B cell (primary cell): ENCODE results near the gene TMPRSS11D. TPM values are rescaled to one million over a fixed set of nuclear protein-coding genes. Genes with fewer than 3 reads are reported as not detected.

Experiments
- ATAC-seq: fragments of 200-7000 bp; cut with Tn5 transposase; one replicate; pipeline ENCODE4 v1.10.0; 2021; ENCODE audit warnings: low read depth, mild to moderate bottlenecking, moderate number of reproducible peaks, moderate library complexity
- CTCF ChIA-PET: fragments of 350-600 bp; sonication (Branson Sonifier 250); formaldehyde crosslinking; loops from one replicate; lab custom pipeline; 2021; ENCODE audit warnings: antibody characterized with exemption, inconsistent platforms; lab: Charles Lee
- POLR2A ChIA-PET: fragments of 350-600 bp; sonication (Branson Sonifier 250); formaldehyde crosslinking; loops from one replicate; lab custom pipeline; 2021; ENCODE audit warnings: antibody characterized with exemption; lab: Charles Lee
- DNase-seq: peaks from one replicate; pipeline ENCODE4 v3.0.0; 2013
- H2AFZ ChIP-seq: 2 replicates; pipeline ENCODE4 v1.6.1; 2012; ENCODE audit warnings: mild to moderate bottlenecking, low read depth, low read length; ENCODE audit not compliant: insufficient read depth, poor library complexity, severe bottlenecking
- H3K27ac ChIP-seq, 2 donors: 1 replicate in 1 of 2; 2 replicates in 1 of 2; pipeline ENCODE4 v1.5.1; 2012 to 2013; ENCODE audit warnings: low read length in 2 of 2, mild to moderate bottlenecking in 2 of 2, moderate library complexity in 1 of 2
- H3K27me3 ChIP-seq, 4 experiments: fragments of 200-600 bp in 1 of 4; sonication (generic) in 1 of 4; replicated peaks in 1 of 4; 1 replicate in 2 of 4; 2 replicates in 2 of 4; pipeline versions ENCODE4 v1.6.1 to v1.7.0; 2013 to 2016; ENCODE audit warnings: low read length in 3 of 4, mild to moderate bottlenecking in 2 of 4, mixed read lengths in 1 of 4, moderate library complexity in 1 of 4; ENCODE audit not compliant: insufficient read depth in 4 of 4, control insufficient read depth in 3 of 4; ENCODE audit errors: control extremely low read depth in 1 of 4
- H3K36me3 ChIP-seq, 2 experiments: replicated peaks in 1 of 2; 1 replicate in 1 of 2; 2 replicates in 1 of 2; pipeline versions ENCODE4 v1.6.1 to v1.7.1; 2013; ENCODE audit warnings: low read length in 1 of 2; ENCODE audit not compliant: insufficient read depth in 2 of 2, control insufficient read depth in 1 of 2; ENCODE audit errors: control extremely low read depth in 1 of 2, extremely low read depth in 1 of 2
- H3K4me1 ChIP-seq, 2 donors: fragments of 200-600 bp in 1 of 2; sonication (generic) in 1 of 2; 1 replicate in 1 of 2; 2 replicates in 1 of 2; pipeline versions ENCODE4 v1.5.1 to v1.6.1; 2013 to 2017; ENCODE audit warnings: low read length in 2 of 2; ENCODE audit not compliant: control insufficient read depth in 2 of 2, insufficient read depth in 2 of 2
- H3K4me2 ChIP-seq: replicated peaks from 2 replicates; pipeline ENCODE3; 2012; ENCODE audit warnings: mild to moderate bottlenecking, low read depth, low read length; ENCODE audit not compliant: poor library complexity, severe bottlenecking
- H3K4me3 ChIP-seq, 5 experiments: fragments of 200-600 bp in 1 of 5; sonication (generic) in 1 of 5; 1 replicate in 3 of 5; 2 replicates in 2 of 5; pipeline versions ENCODE4 v1.5.1 to v1.7.0; 2011 to 2016; ENCODE audit warnings: low read length in 4 of 5, mild to moderate bottlenecking in 4 of 5, low read depth in 2 of 5, control low read depth in 1 of 5, moderate library complexity in 1 of 5; ENCODE audit not compliant: insufficient read depth in 1 of 5; ENCODE audit errors: control extremely low read depth in 1 of 5, extremely low read depth in 1 of 5
- H3K79me2 ChIP-seq: fragments of 200-600 bp; sonication (generic); one replicate; pipeline ENCODE4 v1.6.0; 2016; ENCODE audit warnings: low read length; ENCODE audit not compliant: control insufficient read depth, insufficient read depth
- H3K9ac ChIP-seq: fragments of 200-600 bp; sonication (generic); 2 replicates; pipeline ENCODE4 v1.6.1; 2017; ENCODE audit warnings: mild to moderate bottlenecking, low read length, moderate library complexity
- H3K9me3 ChIP-seq, 3 donors: one replicate each; pipeline versions ENCODE4 v1.6.1 to v1.7.1; 2013; ENCODE audit warnings: low read length in 2 of 3; ENCODE audit not compliant: control insufficient read depth in 2 of 3, insufficient read depth in 1 of 3; ENCODE audit errors: control extremely low read depth in 1 of 3
- H4K20me1 ChIP-seq: 2 replicates; pipeline ENCODE4 v1.6.0; 2012; ENCODE audit warnings: mild to moderate bottlenecking, low read length; ENCODE audit not compliant: insufficient read depth, control insufficient read depth, poor library complexity, severe bottlenecking
- H3K27ac Mint-ChIP-seq: one replicate; pipeline ENCODE4 v1.8.0; 2021; ENCODE audit warnings: mixed read lengths
- H3K27me3 Mint-ChIP-seq: one replicate; pipeline ENCODE4 v1.8.0; 2021; ENCODE audit warnings: mixed read lengths
- H3K4me1 Mint-ChIP-seq: one replicate; pipeline ENCODE4 v1.8.0; 2021; ENCODE audit warnings: mixed read lengths
- H3K4me3 Mint-ChIP-seq: one replicate; pipeline ENCODE4 v1.8.0; 2021; ENCODE audit warnings: mixed read lengths
- H3K9me3 Mint-ChIP-seq: one replicate; pipeline ENCODE4 v1.8.0; 2022; ENCODE audit warnings: mixed read lengths; ENCODE audit not compliant: insufficient read depth
- EZH2 ChIP-seq: IDR thresholded peaks from 2 replicates; pipeline ENCODE4 v1.6.1; 2012; ENCODE audit warnings: borderline replicate concordance, low read depth, mild to moderate bottlenecking, moderate library complexity, low read length; ENCODE audit not compliant: insufficient read depth, poor library complexity, severe bottlenecking
- WGBS: methylation state at CpG from one replicate; pipeline ENCODE4 v1.1.5; 2013; ENCODE audit warnings: missing lambda C conversion rate; ENCODE audit not compliant: insufficient coverage; 5-methylcytosine and 5-hydroxymethylcytosine counted together
- intact Hi-C: fragments of 100-400 bp; cut with micrococcal nuclease; formaldehyde crosslinking; loops from one replicate; pipeline ENCODE4 v1.10.0; 2022
- polyA plus RNA-seq: library from polyadenylated mRNA; depleted of rRNA; stranded (reverse); fragments of >200 nt; gene quantifications from 2 replicates; pipeline ENCODE4 v1.2.3, GENCODE V29; 2012
- total RNA-seq, 2 donors: library from RNA; stranded (reverse); fragments of 120-200 nt in 1 of 2; gene quantifications; 1 replicate in 1 of 2; 2 replicates in 1 of 2; pipeline versions ENCODE4 v1.2.3 to v1.2.4, GENCODE V29; 2013 to 2022
- TF ChIP-seq, protein P1 (sequence below): fragments of 200-600 bp; IDR thresholded peaks from one replicate; pipeline ENCODE4 v1.8.0; 2022; ENCODE audit warnings: antibody characterized with exemption, mild to moderate bottlenecking

The TMPRSS11D gene
- total and polyA plus RNA-seq, 2 donors (not counting 1 experiment from before 2014, with no cell fraction given): not detected

- CTCF ChIA-PET: no interaction called here
- DNase-seq (no peak), ATAC-seq (no peak)
- H3K9me3 ChIP-seq: peaks cover 0 to 4% (median 1%) of the 10 kb centered on the region in 3 donors
- Mint-ChIP-seq H3K9me3 (no peaks in the 10 kb centered on the region), H3K4me1 (no peaks in the 10 kb centered on the region), H3K27ac (no peak overlapping the region), H3K27me3 (no peaks in the 10 kb centered on the region), H3K4me3 (no peak overlapping the region)
- no peak overlapping the region for H3K27ac ChIP-seq
- H3K36me3 ChIP-seq: no peaks in the 10 kb centered on the region
- H3K9ac ChIP-seq: no peak overlapping the region
- H3K79me2 ChIP-seq: no peaks in the 10 kb centered on the region
- TF ChIP-seq EZH2: no peak
- TF ChIP-seq, protein P1, sequence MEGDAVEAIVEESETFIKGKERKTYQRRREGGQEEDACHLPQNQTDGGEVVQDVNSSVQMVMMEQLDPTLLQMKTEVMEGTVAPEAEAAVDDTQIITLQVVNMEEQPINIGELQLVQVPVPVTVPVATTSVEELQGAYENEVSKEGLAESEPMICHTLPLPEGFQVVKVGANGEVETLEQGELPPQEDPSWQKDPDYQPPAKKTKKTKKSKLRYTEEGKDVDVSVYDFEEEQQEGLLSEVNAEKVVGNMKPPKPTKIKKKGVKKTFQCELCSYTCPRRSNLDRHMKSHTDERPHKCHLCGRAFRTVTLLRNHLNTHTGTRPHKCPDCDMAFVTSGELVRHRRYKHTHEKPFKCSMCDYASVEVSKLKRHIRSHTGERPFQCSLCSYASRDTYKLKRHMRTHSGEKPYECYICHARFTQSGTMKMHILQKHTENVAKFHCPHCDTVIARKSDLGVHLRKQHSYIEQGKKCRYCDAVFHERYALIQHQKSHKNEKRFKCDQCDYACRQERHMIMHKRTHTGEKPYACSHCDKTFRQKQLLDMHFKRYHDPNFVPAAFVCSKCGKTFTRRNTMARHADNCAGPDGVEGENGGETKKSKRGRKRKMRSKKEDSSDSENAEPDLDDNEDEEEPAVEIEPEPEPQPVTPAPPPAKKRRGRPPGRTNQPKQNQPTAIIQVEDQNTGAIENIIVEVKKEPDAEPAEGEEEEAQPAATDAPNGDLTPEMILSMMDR: no peak
- H3K4me2 ChIP-seq: no peak overlapping the region
- no peaks in the 10 kb centered on the region for H3K27me3 ChIP-seq
- H2AFZ ChIP-seq: no peak overlapping the region
- intact Hi-C loops: no loop called here
- no peaks in the 10 kb centered on the region for H4K20me1 ChIP-seq
- no peaks in the 10 kb centered on the region for H3K4me1 ChIP-seq
- H3K4me3 ChIP-seq: no peak overlapping the region
- no CpG with 5 or more reads among the region's 2 CpGs for WGBS
- POLR2A ChIA-PET: no interaction called here
Measured at GRCh38 chr4:67820903-67821302, 62.9 kb downstream of the TMPRSS11D start.

DNA sequence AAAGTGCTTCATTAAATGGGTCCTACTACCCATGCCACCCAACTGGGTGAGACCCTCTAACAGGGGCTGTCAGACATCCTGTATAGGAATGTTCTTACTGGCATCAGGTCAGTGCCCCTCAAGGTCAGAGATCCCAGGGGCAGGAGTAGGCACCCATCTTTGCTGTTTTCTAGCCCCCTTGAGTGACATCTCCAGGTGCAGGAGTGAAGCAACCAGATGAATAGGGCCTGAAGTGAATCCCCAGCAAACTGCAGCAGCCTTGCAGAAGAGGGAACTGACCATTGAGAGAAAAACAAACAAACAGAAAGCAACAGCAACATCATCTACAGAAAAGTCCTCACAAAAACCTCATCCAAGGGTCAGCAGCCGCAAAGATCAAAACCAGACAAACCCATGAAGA lies 73.8 kb downstream of the TMPRSS11D start:
- intact Hi-C loops: no loop called here
- Histone ChIP-seq H2AFZ (no peak overlapping the region), H3K4me1 (no peaks in the 10 kb centered on the region), H3K27ac (no peak overlapping the region), H3K27me3 (no peaks in the 10 kb centered on the region), H3K9me3 (peaks cover 0 to 16% (median 0%) of the 10 kb centered on the region in 3 donors), H3K4me2 (no peak overlapping the region), H3K36me3 (no peaks in the 10 kb centered on the region), H3K4me3 (no peak overlapping the region), H3K79me2 (no peaks in the 10 kb centered on the region), H4K20me1 (no peaks in the 10 kb centered on the region), H3K9ac (no peak overlapping the region)
- no peaks in the 10 kb centered on the region for H3K27me3 Mint-ChIP-seq
- TF ChIP-seq EZH2: no peak
- TF ChIP-seq, protein P1: no peak
- peaks cover 22% of the 10 kb centered on the region for H3K9me3 Mint-ChIP-seq
- H3K4me1 Mint-ChIP-seq: no peaks in the 10 kb centered on the region
- ChIA-PET CTCF (no interaction called here), POLR2A (no interaction called here)
- H3K27ac Mint-ChIP-seq: no peak overlapping the region
- no peak overlapping the region for H3K4me3 Mint-ChIP-seq
- ATAC-seq (no peak), DNase-seq (no peak)
- WGBS: no CpG with 5 or more reads among the region's 1 CpG
